A549 treated with ZK216348 at 1 μM for 4 hours (cell line): Measurements from ENCODE around the gene CDKN2B-AS1. TPM values are rescaled to one million over a fixed set of nuclear protein-coding genes. Genes with fewer than 3 reads are reported as not detected.

Source experiments
- total RNA-seq: library from RNA; stranded (reverse); fragments of 200-300 nt; extraction: Qiagen RNA extraction; gene quantifications from 5 replicates; pipeline ENCODE4 v1.2.3, GENCODE V29; 2022; ENCODE audit warnings: low read depth

Gene CDKN2B-AS1
- not detected in 5 replicates for total RNA-seq

DNA sequence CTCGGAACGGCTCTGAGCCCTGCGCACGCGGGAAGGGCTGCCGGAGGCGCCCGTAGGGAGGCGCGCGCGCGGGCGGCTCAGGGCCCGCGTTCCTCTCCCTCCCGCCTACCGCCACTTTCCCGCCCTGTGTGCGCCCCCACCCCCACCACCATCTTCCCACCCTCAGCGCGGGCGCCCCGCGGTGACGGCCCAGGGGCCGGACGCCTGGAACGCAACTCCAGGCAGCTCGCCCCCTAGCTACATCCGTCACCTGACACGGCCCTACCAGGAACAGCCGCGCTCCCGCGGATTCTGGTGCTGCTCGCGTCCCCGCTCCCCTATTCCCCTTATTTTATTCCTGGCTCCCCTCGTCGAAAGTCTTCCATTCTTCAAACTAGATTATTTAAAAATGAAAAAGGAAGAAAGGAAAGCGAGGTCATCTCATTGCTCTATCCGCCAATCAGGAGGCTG is at the start of gene CDKN2B-AS1:
Gene CDKN2B-AS1, plus strand, starts transcription at position 236 of the 450 bp plus-strand sequence.

DNA sequence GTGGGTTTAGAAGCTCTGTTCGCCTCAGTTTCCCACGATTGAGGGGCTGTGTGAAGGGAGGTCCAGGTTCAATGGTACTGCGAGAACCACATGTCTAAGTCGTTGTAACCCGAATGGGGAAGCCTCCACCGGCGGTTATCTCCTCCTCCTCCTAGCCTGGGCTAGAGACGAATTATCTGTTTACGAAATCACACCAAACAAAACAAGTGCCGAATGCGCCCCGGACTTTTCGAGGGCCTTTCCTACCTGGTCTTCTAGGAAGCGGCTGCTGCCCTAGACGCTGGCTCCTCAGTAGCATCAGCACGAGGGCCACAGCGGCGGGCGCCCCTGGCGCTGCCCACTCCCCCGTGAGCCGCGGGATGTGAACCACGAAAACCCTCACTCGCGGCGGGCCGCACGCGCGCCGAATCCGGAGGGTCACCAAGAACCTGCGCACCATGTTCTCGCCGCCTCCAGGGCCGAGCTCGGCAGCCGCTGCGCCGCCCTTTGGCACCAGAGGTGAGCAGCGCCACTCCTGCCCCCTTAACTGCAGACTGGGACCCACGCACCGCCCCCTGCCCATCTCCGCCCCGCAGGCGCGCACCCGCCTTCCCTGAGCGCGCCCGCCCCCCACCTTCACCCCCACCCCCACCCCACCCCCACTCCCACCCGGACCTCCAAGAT is 567 bp upstream of the CDKN2B-AS1 start, which contains the start of gene CDKN2A:
Gene CDKN2A, minus strand, starts transcription at position 500 of the 663 bp plus-strand sequence.

GRCh38 chr9:22008717-22009505 is 14.3 kb downstream of the CDKN2B-AS1 start, which contains the start of gene CDKN2B:
CDKN2B (minus strand) TSS chr9:22009305; CDS start chr9:22008953, 352 bp downstream.

Other genes with a start within 250 kb of the CDKN2B-AS1 start
- 2.7 to 33.3 TPM (median 5.1 TPM) in 5 replicates for gene MTAP, start 192.2 kb upstream of the CDKN2B-AS1 start, total RNA-seq
- 0.23 to 0.38 TPM in 2 of 5 replicates, not detected in the others for gene CDKN2A, start 399 bp upstream of the CDKN2B-AS1 start, total RNA-seq
- gene CDKN2B, start 14.5 kb downstream of the CDKN2B-AS1 start, total RNA-seq, result not detected in 5 replicates